HepG2 (cell line): ENCODE measurements around the gene XPO5. TPM values are rescaled to one million over a fixed set of nuclear protein-coding genes. Genes with fewer than 3 reads are reported as not detected.

ENCODE experiments used
- CSRNP1 ChIP-seq: sonication (generic); formaldehyde crosslinking; IDR thresholded peaks from 2 replicates; pipeline ENCODE4 v1.8.1; 2023; ENCODE audit warnings: mild to moderate bottlenecking, missing genetic modification reagents
- DMAP1 ChIP-seq: IDR thresholded peaks from 2 replicates; pipeline ENCODE4 v1.6.1; 2016
- EP300 ChIP-seq, 3 experiments: sonication (generic) in 1 of 3; formaldehyde crosslinking in 1 of 3; IDR thresholded peaks; 2 replicates each; pipeline versions ENCODE4 v1.5.1 to v1.6.1; 2011 to 2020; ENCODE audit warnings: low read depth in 2 of 3, low read length in 2 of 3, borderline replicate concordance in 1 of 3, improper control_type of control experiment in 1 of 3, mild to moderate bottlenecking in 1 of 3, missing genetic modification reagents in 1 of 3, moderate library complexity in 1 of 3
- HCFC1 ChIP-seq: fragments of 150-350 bp; IDR thresholded peaks from 2 replicates; pipeline ENCODE4 v1.6.1; 2014; ENCODE audit warnings: low read depth, low read length
- MED1 ChIP-seq: sonication (generic); formaldehyde crosslinking; IDR thresholded peaks from 2 replicates; pipeline ENCODE4 v1.4.0; 2020; ENCODE audit warnings: missing genetic modification reagents
- MTF2 ChIP-seq: sonication (generic); formaldehyde crosslinking; IDR thresholded peaks from 2 replicates; pipeline ENCODE4 v1.5.0; 2020; ENCODE audit warnings: missing genetic modification reagents, borderline replicate concordance
- NFYC ChIP-seq: IDR thresholded peaks from 2 replicates; pipeline ENCODE4 v1.6.1; 2016; ENCODE audit warnings: missing genetic modification reagents, missing compliant biosample characterization
- SMAD1 ChIP-seq: sonication (generic); formaldehyde crosslinking; IDR thresholded peaks from 2 replicates; pipeline ENCODE4 v1.4.0; 2020; ENCODE audit warnings: missing genetic modification reagents, low read depth, mild to moderate bottlenecking, borderline replicate concordance
- SP1 ChIP-seq, 2 experiments: fragments of 450-650 bp in 1 of 2; sonication (generic) in 1 of 2; formaldehyde crosslinking in 1 of 2; IDR thresholded peaks; 2 replicates each; pipeline versions ENCODE4 v1.4.0 to v1.6.1; 2016 to 2020; ENCODE audit warnings: missing genetic modification reagents in 1 of 2
- SUZ12 ChIP-seq: fragments of 150-350 bp; IDR thresholded peaks from 2 replicates; pipeline ENCODE4 v1.6.1; 2014; ENCODE audit warnings: low read depth, low read length
- ZNF225 ChIP-seq: sonication (generic); formaldehyde crosslinking; IDR thresholded peaks from 2 replicates; pipeline ENCODE4 v1.4.0; 2020; ENCODE audit warnings: mild to moderate bottlenecking, missing genetic modification reagents
- ZNF253 ChIP-seq: sonication (generic); formaldehyde crosslinking; IDR thresholded peaks from 2 replicates; pipeline ENCODE4 v1.8.0; 2022; ENCODE audit warnings: mild to moderate bottlenecking, missing genetic modification reagents, borderline replicate concordance
- ZNF556 ChIP-seq: sonication (generic); formaldehyde crosslinking; IDR thresholded peaks from 2 replicates; pipeline ENCODE4 v1.4.0; 2020; ENCODE audit warnings: mild to moderate bottlenecking, missing genetic modification reagents, borderline replicate concordance
- polyA plus RNA-seq, 8 experiments: library from polyadenylated mRNA; depleted of rRNA in 3 of 8; stranded (reverse) in 7 of 8; unstranded in 1 of 8; fragments of >200 nt; fragmentation: Illumina TruSeq in 4 of 8; extraction: Trizol in 4 of 8; gene quantifications; 2 replicates each; pipeline versions ENCODE4 v1.2.1 to v1.2.3, GENCODE V29; 2011 to 2016; ENCODE audit warnings: low read depth in 4 of 8, missing spikeins in 1 of 8, mixed read lengths in 1 of 8; ENCODE audit not compliant: insufficient read depth in 1 of 8
- total RNA-seq, 5 experiments: library from RNA; depleted of rRNA; stranded (reverse); fragments of >200 nt; fragmentation: Illumina TruSeq; extraction: Trizol; gene quantifications; 2 replicates each; pipeline ENCODE4 v1.2.3, GENCODE V29; 2016; ENCODE audit warnings: low read depth in 1 of 5
- TF ChIP-seq, protein P1 (sequence below): sonication (generic); formaldehyde crosslinking; IDR thresholded peaks from 2 replicates; pipeline ENCODE4 v1.4.0; 2020; ENCODE audit warnings: missing genetic modification reagents, borderline replicate concordance
- TF ChIP-seq, protein P2 (sequence below), 2 experiments: sonication (generic) in 1 of 2; formaldehyde crosslinking in 1 of 2; IDR thresholded peaks; 2 replicates each; pipeline versions ENCODE4 v1.4.0 to v1.6.1; 2016 to 2020; ENCODE audit warnings: borderline replicate concordance in 1 of 2, low read depth in 1 of 2, mild to moderate bottlenecking in 1 of 2, missing genetic modification reagents in 1 of 2

The XPO5 gene
- total and polyA plus RNA-seq, 2 of the 13 experiments (the other 11 are each of a cell fraction or from before 2014, with no cell fraction given), result 52.2 to 68.0 TPM

DNA sequence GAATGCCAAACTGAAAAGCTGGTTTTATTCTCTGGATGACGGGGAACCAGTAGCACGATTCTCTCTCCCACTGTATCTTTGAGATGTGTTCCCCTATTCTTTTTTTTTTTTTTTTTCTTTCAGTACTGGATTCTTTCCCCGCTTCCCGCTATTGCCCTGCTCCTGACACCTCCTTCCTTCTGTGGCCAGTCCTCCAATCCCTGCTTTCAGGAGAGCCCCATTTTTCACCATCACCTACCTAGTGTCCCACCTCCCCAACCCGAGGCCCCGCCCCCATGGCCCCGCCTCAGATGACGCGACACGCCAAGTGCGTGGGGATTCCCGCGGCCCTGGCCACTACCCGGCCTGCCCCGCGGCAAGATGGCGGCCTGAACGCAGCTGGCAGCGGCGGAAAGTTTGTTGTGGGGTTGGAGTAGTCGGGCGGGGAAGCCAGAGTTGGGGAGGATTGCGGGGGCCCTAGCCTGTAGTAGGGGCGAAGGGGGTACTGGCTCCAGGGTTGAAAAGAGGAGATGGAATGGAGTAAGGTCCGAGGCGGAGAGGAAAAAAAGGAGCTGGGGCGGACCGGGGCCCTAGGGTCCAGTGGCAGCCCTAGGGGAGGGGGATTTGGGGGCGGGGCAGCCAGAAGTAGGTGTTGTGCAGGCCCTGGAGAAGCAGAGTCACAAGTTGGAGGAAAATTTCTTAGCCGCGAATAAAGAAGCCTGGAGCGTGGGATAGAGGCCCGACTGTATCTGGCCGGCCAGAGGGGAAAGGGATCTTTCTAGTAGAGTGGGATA lies 98.4 kb downstream of the XPO5 start, which contains the start of gene TJAP1 (continued):
- TF ChIP-seq, protein P1, sequence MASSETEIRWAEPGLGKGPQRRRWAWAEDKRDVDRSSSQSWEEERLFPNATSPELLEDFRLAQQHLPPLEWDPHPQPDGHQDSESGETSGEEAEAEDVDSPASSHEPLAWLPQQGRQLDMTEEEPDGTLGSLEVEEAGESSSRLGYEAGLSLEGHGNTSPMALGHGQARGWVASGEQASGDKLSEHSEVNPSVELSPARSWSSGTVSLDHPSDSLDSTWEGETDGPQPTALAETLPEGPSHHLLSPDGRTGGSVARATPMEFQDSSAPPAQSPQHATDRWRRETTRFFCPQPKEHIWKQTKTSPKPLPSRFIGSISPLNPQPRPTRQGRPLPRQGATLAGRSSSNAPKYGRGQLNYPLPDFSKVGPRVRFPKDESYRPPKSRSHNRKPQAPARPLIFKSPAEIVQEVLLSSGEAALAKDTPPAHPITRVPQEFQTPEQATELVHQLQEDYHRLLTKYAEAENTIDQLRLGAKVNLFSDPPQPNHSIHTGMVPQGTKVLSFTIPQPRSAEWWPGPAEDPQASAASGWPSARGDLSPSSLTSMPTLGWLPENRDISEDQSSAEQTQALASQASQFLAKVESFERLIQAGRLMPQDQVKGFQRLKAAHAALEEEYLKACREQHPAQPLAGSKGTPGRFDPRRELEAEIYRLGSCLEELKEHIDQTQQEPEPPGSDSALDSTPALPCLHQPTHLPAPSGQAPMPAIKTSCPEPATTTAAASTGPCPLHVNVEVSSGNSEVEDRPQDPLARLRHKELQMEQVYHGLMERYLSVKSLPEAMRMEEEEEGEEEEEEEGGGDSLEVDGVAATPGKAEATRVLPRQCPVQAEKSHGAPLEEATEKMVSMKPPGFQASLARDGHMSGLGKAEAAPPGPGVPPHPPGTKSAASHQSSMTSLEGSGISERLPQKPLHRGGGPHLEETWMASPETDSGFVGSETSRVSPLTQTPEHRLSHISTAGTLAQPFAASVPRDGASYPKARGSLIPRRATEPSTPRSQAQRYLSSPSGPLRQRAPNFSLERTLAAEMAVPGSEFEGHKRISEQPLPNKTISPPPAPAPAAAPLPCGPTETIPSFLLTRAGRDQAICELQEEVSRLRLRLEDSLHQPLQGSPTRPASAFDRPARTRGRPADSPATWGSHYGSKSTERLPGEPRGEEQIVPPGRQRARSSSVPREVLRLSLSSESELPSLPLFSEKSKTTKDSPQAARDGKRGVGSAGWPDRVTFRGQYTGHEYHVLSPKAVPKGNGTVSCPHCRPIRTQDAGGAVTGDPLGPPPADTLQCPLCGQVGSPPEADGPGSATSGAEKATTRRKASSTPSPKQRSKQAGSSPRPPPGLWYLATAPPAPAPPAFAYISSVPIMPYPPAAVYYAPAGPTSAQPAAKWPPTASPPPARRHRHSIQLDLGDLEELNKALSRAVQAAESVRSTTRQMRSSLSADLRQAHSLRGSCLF (CRISPR knock-in tag), result no peak
- TF ChIP-seq SP1 (IDR thresholded peaks at IDR 0.05) (no peak), SP1 (CRISPR knock-in tag; IDR thresholded peaks at IDR 0.05) (peak; percentile 89), SMAD1 (no peak), MED1 (peak; percentile 55; the same call in 1 of the 2 replicates), ZNF556 (CRISPR knock-in tag) (peak; percentile 90; the same call in 1 of the 2 replicates), EP300 (IDR thresholded peaks at IDR 0.05; ENCODE audit: low read depth in 2 of 2, low read length in 2 of 2) (peak in 1 of 2 experiments; percentile 46; a peak in 1 of 4 replicates), EP300 (CRISPR knock-in tag; IDR thresholded peaks at IDR 0.05; ENCODE audit: borderline replicate concordance) (0 out of 2 replicates have a peak, but pooled peaks have one; percentile 11), ZNF225 (no peak), CSRNP1 (peak; percentile 68; the same call in 1 of the 2 replicates), SUZ12 (peak; percentile 37; the same call in 1 of the 2 replicates), MTF2 (CRISPR knock-in tag) (no peak), DMAP1 (CRISPR knock-in tag) (no peak), ZNF253 (peak; percentile 13; the same call in 1 of the 2 replicates), HCFC1 (peak; percentile 16; the same call in 1 of the 2 replicates), NFYC (CRISPR knock-in tag) (no peak)
- TF ChIP-seq, protein P2, sequence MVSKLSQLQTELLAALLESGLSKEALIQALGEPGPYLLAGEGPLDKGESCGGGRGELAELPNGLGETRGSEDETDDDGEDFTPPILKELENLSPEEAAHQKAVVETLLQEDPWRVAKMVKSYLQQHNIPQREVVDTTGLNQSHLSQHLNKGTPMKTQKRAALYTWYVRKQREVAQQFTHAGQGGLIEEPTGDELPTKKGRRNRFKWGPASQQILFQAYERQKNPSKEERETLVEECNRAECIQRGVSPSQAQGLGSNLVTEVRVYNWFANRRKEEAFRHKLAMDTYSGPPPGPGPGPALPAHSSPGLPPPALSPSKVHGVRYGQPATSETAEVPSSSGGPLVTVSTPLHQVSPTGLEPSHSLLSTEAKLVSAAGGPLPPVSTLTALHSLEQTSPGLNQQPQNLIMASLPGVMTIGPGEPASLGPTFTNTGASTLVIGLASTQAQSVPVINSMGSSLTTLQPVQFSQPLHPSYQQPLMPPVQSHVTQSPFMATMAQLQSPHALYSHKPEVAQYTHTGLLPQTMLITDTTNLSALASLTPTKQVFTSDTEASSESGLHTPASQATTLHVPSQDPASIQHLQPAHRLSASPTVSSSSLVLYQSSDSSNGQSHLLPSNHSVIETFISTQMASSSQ (IDR thresholded peaks at IDR 0.05; ENCODE audit: low read depth), result no peak
- TF ChIP-seq, protein P2 (CRISPR knock-in tag; IDR thresholded peaks at IDR 0.05; ENCODE audit: borderline replicate concordance), result 0 out of 2 replicates have a peak, but pooled peaks have one; percentile 39
